GM15510 (cell line): ENCODE results near the gene IL1RL2.

Source experiments
- POLR2A ChIP-seq: IDR thresholded peaks from 3 replicates; pipeline ENCODE4 v1.6.1; 2011; ENCODE audit warnings: borderline replicate concordance; ENCODE audit not compliant: insufficient read length; ENCODE audit errors: extremely low read depth

Gene IL1RL2

DNA sequence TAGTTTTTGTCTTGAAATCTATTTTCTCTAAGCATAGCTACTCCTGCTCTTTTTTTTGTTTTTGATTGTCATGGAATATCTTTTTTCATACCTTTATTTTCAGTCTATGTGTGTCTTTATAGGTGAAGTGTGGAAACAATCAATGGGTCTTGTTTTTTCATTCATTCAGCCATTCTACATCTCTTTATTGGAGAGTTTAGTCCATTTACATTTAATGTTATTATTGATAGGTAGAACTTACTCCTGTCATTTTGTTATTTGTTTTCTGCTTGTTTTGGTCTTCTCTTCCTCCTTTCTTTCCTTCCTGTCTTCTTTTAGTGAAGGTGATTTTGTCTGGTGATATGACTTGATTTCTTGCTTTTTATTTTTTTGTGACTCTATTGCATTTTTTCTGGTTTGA, 17.8 kb downstream of the IL1RL2 start:
- no peak for TF ChIP-seq POLR2A

DNA sequence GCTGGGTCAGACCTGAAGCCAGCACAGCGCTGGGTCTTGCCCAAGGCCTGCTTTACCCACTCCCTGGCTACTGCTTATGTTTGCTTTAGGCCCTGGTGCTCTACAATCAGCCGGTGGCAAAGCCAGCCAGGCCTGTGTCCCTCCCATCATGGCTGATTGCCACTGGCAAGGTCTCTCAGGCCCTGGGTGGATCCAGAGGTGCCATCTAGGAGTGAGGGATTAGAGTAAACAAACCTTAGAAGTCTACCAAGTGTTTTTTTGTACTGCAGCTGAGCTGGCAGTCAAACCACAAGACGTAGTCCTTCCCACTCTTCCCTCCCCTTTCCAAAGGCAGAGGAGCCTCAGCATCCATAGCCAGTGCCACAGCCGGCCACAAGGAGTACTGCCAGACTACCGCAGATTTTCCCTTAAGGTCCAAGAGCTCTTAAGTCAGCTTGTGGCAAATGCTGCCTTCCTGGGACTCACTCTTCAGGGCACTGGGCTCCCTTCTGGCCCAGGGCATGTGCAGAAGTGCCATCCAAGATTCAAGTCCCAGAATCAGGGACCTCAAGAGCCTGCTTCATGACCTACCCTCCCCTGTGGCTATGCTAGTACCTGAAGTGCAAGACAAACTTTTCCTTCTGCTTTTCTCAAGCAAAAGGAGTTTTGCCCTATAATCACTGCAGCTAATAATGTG, 20.0 kb downstream of the IL1RL2 start:
- no peak for TF ChIP-seq POLR2A

DNA sequence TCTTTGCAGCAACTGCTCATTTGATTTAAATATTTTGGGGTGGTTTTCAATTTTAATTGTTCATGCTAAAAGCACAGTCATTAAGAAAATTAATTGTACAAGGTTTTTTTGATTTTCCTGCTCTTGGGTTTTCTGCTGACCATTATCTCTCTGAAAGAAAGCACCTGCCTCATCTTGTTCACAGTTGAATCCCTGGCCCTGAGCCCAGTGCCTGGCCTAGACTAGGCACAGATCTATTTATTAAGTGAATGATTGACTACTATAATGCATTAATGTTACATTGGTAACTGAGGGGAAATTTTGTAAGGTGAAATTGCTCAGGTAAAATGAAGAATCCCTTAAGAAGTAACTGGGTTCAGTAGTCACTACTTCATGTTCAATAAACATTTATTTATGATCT, 22.0 kb downstream of the IL1RL2 start:
- no peak for TF ChIP-seq POLR2A

DNA sequence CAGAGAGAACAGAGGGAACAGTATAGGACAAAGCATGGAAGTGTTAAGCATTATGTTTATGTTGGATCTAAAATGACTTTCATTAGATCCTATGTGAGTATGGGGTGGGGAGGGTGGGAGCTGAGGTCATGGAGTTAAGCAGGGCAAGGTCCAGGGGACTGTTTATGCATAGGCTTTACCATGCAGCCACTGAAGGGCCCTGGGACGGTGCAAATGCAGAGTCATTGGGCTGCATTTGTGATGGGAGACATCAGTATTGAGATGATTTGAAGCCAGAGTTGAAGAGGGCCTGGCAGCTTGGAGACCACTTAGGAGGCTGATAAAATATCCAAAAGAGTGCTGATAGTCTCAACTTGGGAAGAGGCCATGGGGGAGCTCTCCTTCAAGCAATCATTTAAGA, 22.7 kb downstream of the IL1RL2 start:
- no peak for TF ChIP-seq POLR2A

DNA sequence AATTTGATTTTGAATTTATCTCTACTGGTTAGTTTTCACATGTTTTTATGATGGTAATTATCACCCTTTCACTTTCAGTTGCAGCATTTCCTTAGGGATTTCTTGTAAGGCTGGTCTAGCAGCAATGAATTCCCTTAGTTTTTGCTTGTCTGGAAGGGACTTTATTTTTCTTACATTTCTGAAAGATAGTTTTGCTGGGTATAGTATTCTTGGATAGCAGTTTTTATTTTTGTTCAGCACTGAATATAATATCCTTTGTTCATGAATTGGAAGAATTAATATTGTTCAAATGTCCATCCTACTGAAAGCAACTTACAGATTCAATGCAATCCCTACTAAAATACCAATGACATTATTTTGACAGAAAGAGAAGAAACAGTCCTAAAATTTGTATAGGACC, 30.2 kb downstream of the IL1RL2 start:
- TF ChIP-seq POLR2A: no peak

DNA sequence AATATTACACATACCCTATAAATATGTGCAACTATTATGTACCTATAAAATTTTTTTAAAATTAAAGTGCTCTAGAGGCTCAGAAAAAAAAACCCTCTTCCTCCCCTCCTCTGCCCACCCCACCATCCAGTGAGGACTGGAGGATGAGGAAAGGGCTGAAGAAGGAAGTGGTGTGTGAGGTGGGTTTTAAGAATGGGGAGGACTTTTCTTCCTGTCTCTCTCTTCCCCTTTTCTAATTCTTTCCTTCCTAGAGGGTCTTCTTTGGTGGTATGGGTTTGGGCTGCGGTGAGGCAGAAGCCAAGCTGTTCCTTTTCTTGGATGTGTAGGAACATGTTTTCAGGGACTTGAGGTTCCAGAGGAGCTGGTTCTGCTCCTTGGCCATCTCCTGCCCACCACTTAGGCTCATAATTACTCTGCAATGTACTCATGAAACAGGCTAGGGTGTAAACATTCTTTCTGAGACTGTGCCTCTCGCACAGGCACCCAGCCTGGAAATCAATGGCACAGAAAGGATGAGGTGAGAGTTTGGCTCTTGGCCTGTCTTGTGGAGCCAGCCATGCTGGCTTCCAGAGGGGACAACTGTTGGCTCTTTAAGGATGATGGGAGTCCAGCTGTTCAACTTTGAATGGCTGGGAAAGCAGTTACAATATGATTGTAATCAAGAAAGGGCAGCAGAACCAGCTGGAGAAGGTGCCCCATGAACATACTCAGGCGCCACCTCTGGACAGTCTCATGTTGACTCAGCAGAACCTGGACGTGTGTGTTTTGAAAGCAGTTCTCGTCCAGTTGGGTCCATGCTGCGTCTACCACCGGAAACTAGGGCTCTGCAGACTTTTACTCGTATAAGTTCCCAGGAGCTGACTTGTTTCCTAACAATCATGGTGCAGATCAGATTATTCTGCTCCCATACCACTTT, 38.3 kb downstream of the IL1RL2 start:
- TF ChIP-seq POLR2A: no peak

DNA sequence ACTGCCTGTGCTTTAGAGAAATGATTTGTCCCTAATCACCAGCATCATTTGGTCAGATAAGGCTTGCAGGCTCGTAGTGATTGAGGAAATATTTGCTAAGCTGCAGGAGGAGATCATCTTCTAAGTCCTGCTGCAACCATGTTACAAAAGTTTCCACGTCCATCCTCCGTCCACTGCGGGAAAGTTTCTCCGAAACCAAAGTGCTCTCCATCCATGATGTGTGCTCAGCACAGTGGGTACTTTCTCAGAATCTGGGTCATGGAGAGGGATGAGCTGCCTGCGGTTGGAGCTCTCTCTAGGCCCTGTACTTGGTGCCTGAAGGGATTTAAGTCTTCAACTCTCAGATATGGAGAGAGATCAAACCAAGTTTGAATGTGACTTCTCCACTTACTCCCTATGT, 39.3 kb downstream of the IL1RL2 start:
- no peak for TF ChIP-seq POLR2A

DNA sequence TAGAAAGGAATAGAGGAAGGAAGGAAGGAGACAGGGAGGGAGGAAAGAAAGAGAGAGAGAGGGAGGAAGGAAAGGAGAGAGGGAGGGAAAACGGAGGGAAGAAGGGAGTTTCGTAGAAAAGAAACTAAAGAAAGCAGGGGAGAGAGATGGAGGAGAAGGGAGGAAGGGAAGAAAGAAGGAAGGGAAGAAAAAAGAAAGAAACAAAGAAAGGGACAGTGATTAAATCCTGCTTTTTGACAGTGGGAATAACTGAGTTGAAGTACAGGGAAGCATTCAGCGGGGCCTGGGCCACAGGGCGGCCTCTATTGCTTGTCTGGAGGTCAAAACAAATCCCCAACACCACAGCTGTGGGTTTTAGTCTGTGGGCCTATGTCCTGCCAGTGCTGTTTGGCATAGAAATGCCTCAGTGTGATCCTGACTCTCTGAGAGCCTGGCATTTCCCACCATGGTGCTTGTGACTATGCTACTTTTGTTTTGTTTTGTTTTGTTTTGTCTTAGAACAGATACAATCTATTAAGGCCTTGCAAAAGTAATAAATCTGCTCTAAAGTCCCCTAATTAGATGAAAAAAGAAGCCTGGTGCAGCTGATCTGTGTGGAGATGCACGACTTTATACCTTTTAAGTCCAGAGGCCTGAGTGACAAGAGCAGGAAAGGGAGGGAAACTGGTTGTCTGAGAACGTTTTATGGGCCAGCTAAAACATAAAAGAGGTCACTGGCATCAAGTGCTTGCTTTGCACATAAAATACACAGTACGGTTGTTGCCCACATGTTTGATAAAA, 40.0 kb downstream of the IL1RL2 start:
- TF ChIP-seq POLR2A: no peak

DNA sequence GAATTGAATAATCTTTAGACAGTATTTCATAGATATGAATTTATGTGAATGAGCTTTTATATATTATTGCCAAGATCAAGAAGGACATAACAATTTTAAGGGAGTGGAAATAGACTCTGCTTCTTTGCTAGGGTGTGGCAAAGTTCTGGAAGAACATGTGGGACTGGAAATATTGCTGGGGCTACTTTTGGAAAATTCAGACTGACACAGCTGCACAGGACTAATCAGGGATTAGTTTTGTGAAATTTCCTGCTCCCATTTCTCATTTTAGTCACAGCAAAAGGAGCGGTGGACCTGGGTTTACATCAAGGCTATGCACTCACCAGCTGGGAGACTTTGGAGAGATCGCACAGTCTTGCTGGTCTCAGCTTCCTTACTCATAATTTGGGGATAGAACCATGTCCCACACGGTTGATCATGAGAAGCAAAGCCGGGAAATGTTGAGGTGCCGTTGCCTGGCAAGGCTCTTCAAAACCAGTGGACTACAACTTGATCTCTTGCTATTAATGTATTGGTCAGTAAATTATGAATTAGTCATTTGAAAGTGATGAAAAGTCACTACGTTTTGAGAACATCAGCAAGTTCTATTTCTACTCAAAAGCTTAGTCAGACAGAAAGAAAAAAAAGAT, 42.4 kb downstream of the IL1RL2 start:
- no peak for TF ChIP-seq POLR2A

DNA sequence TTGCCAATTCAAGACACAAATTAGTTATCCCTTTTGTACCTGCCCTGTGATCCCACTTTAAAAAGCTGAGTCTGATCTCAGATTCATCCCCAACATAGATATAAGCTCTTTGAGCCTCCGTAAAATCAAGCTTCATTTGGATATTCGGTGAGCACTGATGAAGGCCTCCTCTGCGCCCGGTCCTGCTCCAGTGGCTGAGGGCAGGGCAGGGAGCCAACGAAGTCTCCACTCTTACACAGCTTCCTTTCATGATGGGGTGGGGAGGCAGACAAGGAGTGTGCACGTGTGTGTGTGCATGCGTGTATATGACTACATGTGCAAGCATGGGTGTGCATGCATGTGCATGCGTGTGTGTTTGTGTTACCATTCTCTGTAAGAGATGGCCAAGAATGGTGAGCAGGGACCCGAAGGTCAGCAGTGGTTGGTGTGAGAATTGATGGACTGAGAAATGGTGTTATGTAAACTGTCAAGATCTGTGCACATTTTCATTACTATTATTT, 43.6 kb downstream of the IL1RL2 start:
- no peak for TF ChIP-seq POLR2A

DNA sequence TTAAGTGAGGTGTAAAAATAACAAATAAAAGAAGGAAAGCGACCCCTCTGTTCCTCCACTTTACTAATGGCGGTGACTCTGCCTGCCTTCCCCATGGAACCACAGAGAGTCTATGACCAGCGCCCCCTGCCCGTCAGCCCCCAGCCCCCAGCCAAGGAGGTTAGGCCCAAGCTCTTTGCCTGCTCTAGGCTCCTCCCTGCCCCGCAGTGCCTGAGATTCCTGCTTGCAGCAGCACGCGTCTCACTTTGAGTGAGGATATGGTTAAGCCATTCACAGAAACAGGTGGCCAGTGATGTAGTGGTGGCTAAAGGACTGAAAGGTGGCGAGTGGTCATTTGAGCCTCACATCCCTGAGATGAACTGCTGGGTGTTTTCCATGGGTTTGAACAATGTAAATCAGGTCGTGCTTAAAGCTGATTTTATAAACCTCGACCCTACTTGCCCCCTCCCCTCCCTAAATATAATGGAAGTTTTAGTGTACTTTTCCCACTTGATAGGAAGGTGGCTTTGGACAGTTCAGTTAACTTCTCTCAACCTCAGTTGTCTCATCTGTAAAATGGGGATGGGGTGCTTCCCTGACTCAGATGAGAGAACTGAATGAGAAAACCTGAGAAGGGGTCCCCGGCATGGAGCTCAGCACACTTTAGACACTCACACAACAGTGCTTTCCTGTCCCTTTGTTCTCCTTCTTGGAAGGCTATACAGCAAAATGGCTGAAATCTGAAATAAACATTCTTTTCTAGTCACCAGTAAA, 46.5 kb downstream of the IL1RL2 start:
- TF ChIP-seq POLR2A: no peak

DNA sequence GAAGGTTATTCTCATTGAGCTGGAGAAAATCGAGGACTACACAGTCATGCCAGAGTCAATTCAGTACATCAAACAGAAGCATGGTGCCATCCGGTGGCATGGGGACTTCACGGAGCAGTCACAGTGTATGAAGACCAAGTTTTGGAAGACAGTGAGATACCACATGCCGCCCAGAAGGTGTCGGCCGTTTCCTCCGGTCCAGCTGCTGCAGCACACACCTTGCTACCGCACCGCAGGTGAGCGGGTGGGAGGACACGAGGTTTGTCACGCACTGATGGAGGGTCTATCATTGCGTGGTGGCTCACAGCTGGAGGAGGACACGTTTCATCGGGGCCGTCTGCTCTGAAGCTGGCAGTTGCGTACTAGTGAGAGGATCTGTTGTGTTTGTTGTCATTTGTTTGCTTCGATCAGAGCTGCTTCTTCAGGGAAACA, 48.2 kb downstream of the IL1RL2 start:
- no peak for TF ChIP-seq POLR2A

DNA sequence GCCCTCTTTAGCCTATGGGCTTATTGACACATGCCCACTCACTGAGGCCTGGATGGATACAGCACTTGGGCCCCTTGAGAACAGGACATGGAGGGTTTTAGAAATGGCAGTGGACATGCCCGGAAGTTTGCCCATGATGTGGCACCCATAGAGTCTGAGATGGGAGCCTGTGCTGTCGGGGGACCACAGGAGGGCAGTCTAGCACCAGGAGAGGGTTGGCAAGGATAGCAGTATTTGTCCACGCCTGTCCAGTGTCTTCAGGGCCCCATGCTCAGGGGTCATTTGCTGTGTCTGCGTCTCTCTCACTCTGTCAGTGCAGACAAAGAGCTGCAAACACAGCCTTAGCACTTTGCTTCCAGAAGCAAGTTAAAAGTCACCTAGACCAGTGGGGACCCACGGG, 48.7 kb downstream of the IL1RL2 start:
- no peak for TF ChIP-seq POLR2A

DNA sequence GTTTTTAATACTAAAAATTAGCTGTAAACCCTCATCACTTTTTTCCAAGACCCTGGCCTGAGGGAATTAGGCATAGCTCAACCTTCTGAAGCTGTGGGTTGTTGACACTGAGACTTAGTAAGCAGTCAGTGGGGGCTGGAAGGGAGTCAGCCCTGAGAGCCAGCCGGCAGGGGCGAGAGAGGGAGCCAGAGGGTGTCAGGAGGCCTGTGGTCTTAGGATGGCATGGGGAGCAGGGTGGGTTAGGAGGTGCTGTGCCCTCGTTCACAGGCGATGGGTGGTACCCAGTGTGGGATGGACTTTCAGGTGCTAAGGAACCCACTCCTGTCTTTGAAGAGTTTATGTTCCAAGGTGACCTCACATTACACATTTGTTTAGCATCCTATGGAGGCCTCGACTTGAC, 49.3 kb downstream of the IL1RL2 start:
- TF ChIP-seq POLR2A: no peak

DNA sequence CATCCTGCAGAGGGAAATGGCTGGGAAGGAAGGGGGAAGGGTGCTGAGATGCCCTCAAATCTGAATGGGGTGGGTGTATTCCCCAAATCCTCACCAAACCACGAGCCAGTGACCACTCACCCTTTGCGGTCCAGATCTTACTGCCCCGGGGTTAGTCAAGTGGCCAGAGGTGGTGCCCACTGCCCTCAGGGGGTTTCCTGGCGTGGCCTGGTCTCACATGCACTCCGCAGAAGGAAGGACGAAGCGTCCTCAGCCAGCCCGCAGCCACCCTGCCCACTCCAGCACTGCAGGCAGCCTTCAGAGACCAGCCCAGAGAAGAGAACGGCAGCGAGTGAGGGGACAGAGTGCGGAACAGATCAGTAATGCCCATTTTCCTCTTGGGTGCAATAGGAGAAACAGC, 50.4 kb downstream of the IL1RL2 start:
- no peak for TF ChIP-seq POLR2A
